H4 (cell line): Measurements from ENCODE around the gene OR6F1. TPM values are rescaled to one million over a fixed set of nuclear protein-coding genes. Genes with fewer than 3 reads are reported as not detected.
"Not testable (repeated sequence)": the region's sequence is repeated elsewhere in the genome, so short reads cannot be mapped to it uniquely, and the experiment has no call there.

ENCODE experiments used
- DNase-seq: peaks from one replicate; pipeline ENCODE4 v3.0.0-alpha.2; 2015; ENCODE audit warnings: low spot score
- total RNA-seq: library from RNA; depleted of rRNA; stranded (reverse); fragments of >200 nt; shearing (Covaris generic); gene quantifications from 2 replicates; pipeline ENCODE4 v1.2.3, GENCODE V29; 2014; rRNA removed

Gene OR6F1
- total RNA-seq, result not detected in 2 replicates

GRCh38 chr1:247716546-247716945 lies at the start of gene OR6F1:
Gene OR6F1 (minus strand): TSS chr1:247716646. CDS start chr1:247712755, 3,891 bp downstream.
- no peak for DNase-seq

DNA sequence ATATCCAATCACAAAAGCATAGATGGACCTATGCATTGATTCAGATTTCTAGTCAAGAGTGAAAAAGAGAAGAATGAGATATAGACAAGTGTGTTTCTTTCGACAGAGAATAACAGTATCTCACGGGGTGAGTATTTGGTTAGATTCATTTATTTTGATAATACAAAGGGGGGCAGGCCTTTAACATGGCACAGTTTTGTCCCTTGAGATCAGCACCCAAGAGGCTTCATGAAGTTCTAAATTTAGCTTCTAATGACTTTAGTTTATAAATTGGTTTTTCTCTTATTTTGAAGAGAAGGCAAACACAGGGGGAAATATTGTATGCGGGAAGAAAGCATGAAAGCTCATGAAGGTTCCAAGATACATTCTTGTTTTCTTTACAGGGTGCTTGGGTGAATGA lies 44.0 kb upstream of the OR6F1 start, which contains the start of gene OR1C1:
OR1C1 (minus strand) TSS at position 101 of the 400 bp plus-strand sequence. CDS start 2,150 bp downstream, outside the sequence.
- DNase-seq, result no peak

DNA sequence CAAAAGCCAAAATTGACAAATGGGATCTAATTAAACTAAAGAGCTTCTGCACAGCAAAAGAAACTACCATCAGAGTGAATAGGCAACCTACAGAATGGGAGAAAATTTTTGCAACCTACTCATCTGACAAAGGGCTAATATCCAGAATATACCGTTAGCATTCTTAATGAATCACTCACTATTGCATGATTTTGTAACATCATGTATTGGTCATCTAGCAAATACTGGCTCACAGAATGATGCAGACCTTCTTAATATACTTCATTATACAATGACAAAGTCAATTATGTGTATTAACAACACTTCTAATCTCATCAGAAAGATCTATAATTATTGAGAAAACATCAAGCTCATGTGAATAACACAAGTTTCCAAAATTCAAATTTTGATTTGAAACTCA lies 37.9 kb upstream of the OR6F1 start:
- DNase-seq, result not testable (repeated sequence)

- no peak for DNase-seq
These were observed 33.4 kb upstream of the OR6F1 start for GRCh38 chr1:247749870-247750269.

DNA sequence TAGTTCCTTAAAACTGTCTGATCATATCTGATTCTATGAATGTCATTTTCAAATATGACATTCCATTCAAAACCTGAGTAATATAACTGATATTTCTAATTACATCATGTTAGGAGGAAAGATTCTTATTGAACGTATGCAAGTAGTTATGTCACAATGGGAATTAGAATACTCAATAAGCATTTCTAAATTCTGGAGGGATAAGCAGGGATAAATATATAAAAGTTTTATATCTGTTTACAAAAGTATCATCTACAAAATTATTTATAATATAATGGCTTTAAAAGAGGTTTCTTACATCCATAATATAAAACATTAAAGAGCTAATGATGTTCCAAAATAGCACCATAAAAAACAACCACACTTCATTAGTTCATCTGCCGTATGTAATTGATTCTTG lies 31.6 kb upstream of the OR6F1 start, which contains the start of gene OR14A2:
OR14A2 (minus strand) TSS at position 101 of the 400 bp plus-strand sequence.
- no peak for DNase-seq

GRCh38 chr1:247747616-247748015 lies 31.2 kb upstream of the OR6F1 start:
- DNase-seq, result peak; percentile 72

DNA sequence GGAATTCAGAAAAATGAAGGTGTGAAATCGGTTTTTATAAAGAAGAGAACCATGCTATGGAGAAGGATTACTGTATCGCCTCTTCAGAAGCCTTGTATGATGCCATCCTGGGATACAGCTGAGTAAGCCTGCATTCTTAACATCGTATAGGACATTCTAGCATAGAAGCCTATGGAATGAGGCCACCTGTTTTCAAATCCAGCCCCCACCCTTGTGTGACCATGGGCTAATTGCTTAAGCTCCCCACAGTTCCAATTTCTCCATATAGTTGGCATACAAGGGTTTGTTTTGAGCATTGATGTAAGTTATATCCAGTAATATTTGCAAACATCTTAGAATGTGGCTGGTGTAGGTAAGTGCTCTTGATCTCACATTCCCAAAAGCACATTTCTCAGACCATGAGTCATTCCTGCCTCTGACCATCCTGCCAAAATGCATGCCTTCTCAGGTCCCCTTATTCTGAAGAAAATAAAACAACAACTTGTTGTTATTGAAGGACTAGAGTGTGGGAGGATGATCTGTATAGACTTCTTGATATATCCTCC lies 30.0 kb upstream of the OR6F1 start:
- DNase-seq, result peak; percentile 57

- peak; percentile 75 for DNase-seq
These were observed 25.8 kb upstream of the OR6F1 start for GRCh38 chr1:247742215-247742760.

- no peak for DNase-seq
These were observed 25.3 kb upstream of the OR6F1 start for GRCh38 chr1:247741756-247742155.

DNA sequence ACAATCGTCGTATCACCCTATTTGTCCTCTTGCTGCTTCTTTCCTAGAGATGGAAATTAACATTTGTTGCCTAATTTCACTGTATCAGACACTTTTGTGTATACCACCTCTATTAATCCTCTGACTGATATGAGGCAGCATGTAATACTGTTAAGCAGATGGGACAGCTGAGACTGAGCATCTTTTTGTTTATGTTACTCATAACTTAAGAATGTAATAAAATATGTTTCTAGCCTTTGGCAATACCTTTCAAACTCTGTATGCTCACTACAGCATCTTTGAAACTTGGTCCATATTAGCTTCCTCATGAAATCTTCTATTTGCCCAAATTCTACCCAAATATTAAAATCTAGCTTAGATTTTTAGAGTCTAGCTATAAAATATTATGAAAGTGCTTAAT lies 24.3 kb upstream of the OR6F1 start:
- no peak for DNase-seq

DNA sequence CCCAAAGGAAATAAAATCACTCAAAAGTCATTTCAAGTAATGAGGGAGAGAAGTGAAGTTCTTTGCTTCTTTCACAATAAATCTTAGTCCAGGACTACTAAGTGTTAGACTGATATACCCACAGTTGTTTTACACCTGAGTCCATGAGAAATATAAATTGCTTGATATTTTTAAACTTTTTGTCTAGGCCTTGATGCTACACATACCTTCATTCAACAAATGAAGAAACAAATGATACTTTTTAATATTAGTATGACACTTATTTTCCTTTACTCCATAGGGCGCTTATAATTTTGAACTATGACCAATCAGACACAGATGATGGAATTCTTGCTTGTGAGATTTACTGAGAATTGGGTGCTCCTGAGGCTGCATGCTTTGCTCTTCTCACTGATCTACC lies 21.9 kb upstream of the OR6F1 start, which contains the start of gene OR14K1:
OR14K1 (plus strand) TSS at position 301 of the 400 bp plus-strand sequence; CDS start at position 301, 0 bp downstream.
- DNase-seq, result no peak

GRCh38 chr1:247721222-247721621 lies 4.8 kb upstream of the OR6F1 start:
- DNase-seq, result no peak

- DNase-seq, result no peak
These were observed 2.7 kb downstream of the OR6F1 start for GRCh38 chr1:247713753-247714152.

DNA sequence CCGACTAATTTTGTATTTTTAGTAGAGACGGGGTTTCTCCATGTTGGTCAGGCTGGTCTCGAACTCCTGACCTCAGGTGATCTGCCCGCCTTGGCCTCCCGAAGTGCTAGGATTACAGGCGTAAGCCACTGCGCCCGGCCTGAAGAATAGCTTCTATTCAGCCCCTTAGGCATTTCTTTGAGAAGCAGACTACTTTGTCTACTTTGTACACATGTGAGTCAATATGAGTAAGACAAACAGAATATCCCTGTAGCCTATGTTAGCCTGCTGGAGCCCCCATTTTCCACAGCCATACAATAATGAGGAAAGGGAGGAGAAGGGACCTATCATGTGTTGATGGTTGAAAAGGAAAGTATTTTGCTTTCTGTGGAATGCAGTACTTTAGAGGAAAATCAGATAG lies 5.8 kb downstream of the OR6F1 start:
- not testable (repeated sequence) for DNase-seq

DNA sequence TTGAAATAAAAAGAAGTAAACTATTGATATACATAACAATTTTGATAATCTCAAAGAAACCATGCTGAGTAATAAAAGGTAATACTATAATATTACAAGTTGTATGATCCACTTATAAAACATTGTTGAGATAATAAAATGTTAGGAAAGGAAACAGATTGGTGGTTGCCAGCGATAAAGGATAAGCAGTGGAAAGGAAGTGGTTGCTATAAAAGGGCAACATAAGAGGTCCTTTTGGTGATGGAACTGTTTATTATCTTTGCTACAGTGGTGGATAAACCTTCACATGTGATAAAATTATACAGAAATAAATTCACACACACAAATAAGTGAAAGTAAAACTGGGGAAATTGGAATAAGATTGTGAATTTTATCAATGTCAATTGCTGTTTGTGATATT lies 15.1 kb downstream of the OR6F1 start:
- DNase-seq, result no peak

DNA sequence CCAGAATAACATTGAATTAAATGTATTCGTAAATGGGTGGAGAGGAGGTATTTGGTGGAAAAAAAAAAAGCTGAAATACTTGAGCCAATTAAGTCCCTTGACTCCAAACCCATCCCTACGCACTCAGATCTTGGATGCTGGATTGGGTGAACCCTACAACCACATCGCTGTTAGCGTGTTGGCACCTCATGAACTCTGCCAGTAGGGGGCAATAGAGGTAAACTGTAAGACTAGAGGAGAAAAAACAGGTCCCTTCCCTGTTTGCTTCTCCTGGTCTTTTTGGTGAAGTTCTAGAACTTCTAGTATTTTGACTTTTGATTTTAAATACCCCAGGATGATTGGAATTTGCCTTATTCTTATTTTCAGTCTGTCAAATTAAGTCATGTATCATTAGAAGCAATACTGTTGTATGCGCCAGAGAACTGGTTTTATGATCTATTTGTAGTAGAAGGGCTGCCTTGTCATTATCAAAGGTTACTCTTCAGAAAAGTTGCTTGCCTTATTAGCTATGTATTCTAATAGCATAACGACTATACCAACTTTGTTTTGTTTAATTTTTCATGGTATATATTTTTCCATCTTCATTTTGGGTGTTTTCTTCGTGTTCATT lies 35.1 kb downstream of the OR6F1 start:
- peak; percentile 66 for DNase-seq

GRCh38 chr1:247680171-247680570 lies 36.3 kb downstream of the OR6F1 start:
- DNase-seq, result no peak

GRCh38 chr1:247679639-247680038 lies 36.8 kb downstream of the OR6F1 start, which contains the start of gene OR13G1:
Gene OR13G1 (minus strand): TSS chr1:247679739. CDS start chr1:247673041, 6,698 bp downstream.
- DNase-seq, result no peak

DNA sequence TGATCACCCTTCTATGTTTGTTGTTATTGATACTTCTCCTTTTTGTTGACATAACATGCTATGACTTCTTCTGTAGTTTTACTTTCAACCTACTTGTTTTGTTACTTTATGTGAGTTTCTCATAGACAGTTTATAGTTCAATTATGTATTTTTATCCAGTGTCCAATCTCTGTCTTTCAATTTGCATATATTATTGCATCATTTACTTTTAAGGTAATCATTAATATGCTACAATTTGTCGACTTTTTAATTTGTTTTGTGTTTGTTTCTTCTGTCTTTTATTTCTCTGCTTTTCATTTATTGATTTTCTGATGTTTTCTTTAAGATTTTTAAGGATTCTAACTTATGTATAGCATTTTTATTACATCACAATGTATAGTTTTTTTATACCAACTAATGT lies 47.2 kb downstream of the OR6F1 start:
- DNase-seq, result no peak
